ENCODE results near the gene ACOT7.

DNA sequence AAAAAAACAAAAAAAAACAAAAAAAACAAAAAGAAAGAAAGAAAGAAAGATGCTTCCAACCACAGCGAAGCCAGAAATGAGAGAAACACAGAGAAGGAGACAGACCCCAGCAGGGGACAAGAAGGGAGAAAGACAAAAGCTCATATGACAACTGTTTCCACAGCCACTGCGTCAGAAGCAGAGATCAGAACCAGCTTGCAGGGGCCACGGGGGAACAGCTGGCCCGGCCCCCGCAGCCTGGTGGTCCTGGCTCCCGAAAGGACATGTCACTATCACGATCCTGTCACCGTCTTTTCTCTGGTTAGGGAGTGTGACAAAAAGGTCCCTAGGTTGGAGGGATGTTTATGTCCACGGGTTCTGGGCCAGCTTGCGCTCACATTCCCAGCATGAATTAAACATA is 60.7 kb downstream of the ACOT7 start:
- TF ChIP-seq, protein P1, sequence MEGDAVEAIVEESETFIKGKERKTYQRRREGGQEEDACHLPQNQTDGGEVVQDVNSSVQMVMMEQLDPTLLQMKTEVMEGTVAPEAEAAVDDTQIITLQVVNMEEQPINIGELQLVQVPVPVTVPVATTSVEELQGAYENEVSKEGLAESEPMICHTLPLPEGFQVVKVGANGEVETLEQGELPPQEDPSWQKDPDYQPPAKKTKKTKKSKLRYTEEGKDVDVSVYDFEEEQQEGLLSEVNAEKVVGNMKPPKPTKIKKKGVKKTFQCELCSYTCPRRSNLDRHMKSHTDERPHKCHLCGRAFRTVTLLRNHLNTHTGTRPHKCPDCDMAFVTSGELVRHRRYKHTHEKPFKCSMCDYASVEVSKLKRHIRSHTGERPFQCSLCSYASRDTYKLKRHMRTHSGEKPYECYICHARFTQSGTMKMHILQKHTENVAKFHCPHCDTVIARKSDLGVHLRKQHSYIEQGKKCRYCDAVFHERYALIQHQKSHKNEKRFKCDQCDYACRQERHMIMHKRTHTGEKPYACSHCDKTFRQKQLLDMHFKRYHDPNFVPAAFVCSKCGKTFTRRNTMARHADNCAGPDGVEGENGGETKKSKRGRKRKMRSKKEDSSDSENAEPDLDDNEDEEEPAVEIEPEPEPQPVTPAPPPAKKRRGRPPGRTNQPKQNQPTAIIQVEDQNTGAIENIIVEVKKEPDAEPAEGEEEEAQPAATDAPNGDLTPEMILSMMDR (IDR thresholded peaks at IDR 0.05; ENCODE audit: low read depth, low read length, poor library complexity, severe bottlenecking) = no peak
- no peak for TF ChIP-seq EZH2phosphoT487 (IDR thresholded peaks at IDR 0.05; ENCODE audit: borderline replicate concordance, low read length)
